ENCODE data around the gene QSER1. TPM values are rescaled to one million over a fixed set of nuclear protein-coding genes. Genes with fewer than 3 reads are reported as not detected.
"Not testable (repeated sequence)": the region's sequence is repeated elsewhere in the genome, so short reads cannot be mapped to it uniquely, and the experiment has no call there.

Gene QSER1
- total RNA-seq, result 10 to 100 TPM; 11.8 to 16.6 TPM

DNA sequence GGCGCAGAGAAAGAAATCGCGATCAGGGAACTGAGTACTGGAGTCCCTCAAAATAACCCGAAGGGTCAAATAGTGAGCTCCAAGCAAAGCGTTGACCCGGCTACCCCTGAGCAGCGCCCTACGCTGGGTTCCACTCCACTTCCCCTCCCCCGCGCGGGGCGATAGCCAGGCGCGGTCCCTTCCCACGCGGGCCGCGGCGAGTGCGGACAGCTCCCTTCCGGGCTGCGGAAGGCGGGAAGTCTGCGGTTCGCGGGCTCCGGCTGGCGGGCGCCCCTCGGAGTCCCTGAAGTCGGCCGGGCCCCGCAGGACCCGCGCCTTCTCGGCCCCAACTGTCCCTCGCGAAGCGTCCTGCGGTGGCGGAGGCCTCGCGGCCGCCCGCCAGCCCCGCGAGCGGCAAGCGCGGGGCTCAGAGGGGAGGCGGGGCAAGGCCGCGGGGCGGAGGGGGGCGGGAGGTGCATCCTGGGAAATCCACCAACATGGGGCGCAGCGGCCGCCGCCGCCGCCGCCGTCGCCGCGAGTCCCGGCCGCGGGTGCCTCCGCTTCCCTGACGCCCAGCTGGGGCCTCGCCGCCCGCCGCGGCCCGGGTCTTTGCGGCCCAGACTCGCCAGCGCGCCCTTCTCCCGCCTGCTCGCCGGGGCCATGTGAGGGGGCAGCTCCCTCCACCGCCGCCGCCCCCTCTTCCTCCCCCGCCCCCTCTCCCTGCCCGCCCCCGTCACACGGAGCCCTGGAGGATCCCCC is at the start of gene QSER1:
Gene QSER1, plus strand, starts transcription at position 457 of the 738 bp plus-strand sequence. CDS start 315 bp downstream, outside the sequence.
- Mint-ChIP-seq H3K27ac (peak within 1 kb of the TSS; percentile 98), H3K9me3 (ENCODE audit: low read depth) (no peaks in the 10 kb centered on the region), H3K36me3 (ENCODE audit: low read depth) (peaks cover 7% of the 10 kb centered on the region), H3K4me1 (peaks cover 33% of the 10 kb centered on the region), H3K27me3 (no peaks in the 10 kb centered on the region), H3K4me3 (peak within 1 kb of the TSS; percentile 97)
- POLR2A ChIA-PET, result interaction anchor here (0.5 to 1.2 kb wide), 3 partner anchors 25 to 147 kb away, joined by 3 to 11 read pairs (median 3); partner anchors contain the start of gene TCP11L1
- CTCF ChIA-PET, result interaction anchor here (0.6 to 2.2 kb wide), 3 partner anchors 83 to 148 kb away, joined by 3 to 6 read pairs (median 4); partner anchors contain the start of gene TCP11L1
- DNase-seq (peak; percentile 87), ATAC-seq (peak; percentile 67)
- intact Hi-C loops (cut with DNase I, micrococcal nuclease), result loop anchor here (1.0 to 5.0 kb wide), 12 partner anchors 64 to 1000 kb away; partner anchors contain the start of genes C11orf91 (in 1 of the 2), CSTF3 (in 1 of the 2), EIF3M (in 1 of the 2) and FBXO3 (in 1 of the 2)

GRCh38 chr11:32843544-32843943 is 49.1 kb upstream of the QSER1 start:
- ChIA-PET CTCF (interaction anchor here (0.8 to 1.0 kb wide), 2 partner anchors 35 to 222 kb away, joined by 3 to 4 read pairs; no protein-coding TSS in a partner anchor), POLR2A (no interaction called here)
- peaks cover 9% of the 10 kb centered on the region for H3K27me3 Mint-ChIP-seq
- H3K36me3 Mint-ChIP-seq (ENCODE audit: low read depth), result no peaks in the 10 kb centered on the region
- ATAC-seq (no peak), DNase-seq (no peak)
- no peaks in the 10 kb centered on the region for H3K4me1 Mint-ChIP-seq
- H3K9me3 Mint-ChIP-seq (ENCODE audit: low read depth), result no peaks in the 10 kb centered on the region
- no peak overlapping the region for H3K27ac Mint-ChIP-seq
- H3K4me3 Mint-ChIP-seq, result no peak overlapping the region
- intact Hi-C loops (cut with DNase I, micrococcal nuclease), result no loop called here

GRCh38 chr11:32847511-32847910 is 45.1 kb upstream of the QSER1 start:
- H3K4me1 Mint-ChIP-seq, result peaks cover 4% of the 10 kb centered on the region
- ChIA-PET CTCF (interaction anchor here (0.8 kb wide), 1 partner anchor 8 kb away, joined by 3 read pairs; no protein-coding TSS in a partner anchor), POLR2A (no interaction called here)
- no peaks in the 10 kb centered on the region for H3K36me3 Mint-ChIP-seq (ENCODE audit: low read depth)
- DNase-seq, result no peak
- ATAC-seq, result no peak
- H3K9me3 Mint-ChIP-seq (ENCODE audit: low read depth), result no peaks in the 10 kb centered on the region
- peaks cover 6% of the 10 kb centered on the region for H3K27me3 Mint-ChIP-seq
- intact Hi-C loops (cut with DNase I, micrococcal nuclease), result no loop called here
- no peak overlapping the region for H3K4me3 Mint-ChIP-seq
- no peak overlapping the region for H3K27ac Mint-ChIP-seq

DNA sequence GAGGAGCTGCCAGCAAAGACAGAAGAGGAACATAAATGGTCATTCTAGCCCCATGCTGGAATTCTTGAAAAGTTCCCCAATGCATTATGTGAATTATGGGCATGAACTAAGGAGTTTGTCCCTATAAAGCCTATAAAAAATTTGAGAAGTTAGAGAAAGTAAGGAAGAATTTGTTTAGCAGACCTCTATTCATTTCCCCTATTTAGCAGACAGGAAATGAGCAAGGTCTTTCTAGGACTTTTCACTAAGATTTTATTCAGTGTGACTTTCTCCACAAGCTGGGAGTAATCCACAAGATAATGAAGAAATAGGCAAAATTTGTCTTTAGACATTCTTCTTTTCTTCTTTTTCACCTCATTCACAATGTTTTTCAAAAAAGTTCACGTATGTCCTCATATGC is 42.9 kb upstream of the QSER1 start:
- POLR2A ChIA-PET, result no interaction called here
- Mint-ChIP-seq H3K4me1 (peaks cover 4% of the 10 kb centered on the region), H3K27ac (no peak overlapping the region), H3K36me3 (ENCODE audit: low read depth) (no peaks in the 10 kb centered on the region), H3K9me3 (ENCODE audit: low read depth) (no peaks in the 10 kb centered on the region), H3K4me3 (no peak overlapping the region), H3K27me3 (peaks cover 6% of the 10 kb centered on the region)
- ATAC-seq (no peak), DNase-seq (no peak)
- intact Hi-C loops (cut with DNase I, micrococcal nuclease), result no loop called here
- CTCF ChIA-PET, result interaction anchor here (0.7 kb wide), 1 partner anchor 465 kb away, joined by 3 read pairs; no protein-coding TSS in a partner anchor

GRCh38 chr11:32851251-32851650 is 41.4 kb upstream of the QSER1 start:
- ATAC-seq, result no peak
- Mint-ChIP-seq H3K36me3 (ENCODE audit: low read depth) (no peaks in the 10 kb centered on the region), H3K4me3 (no peak overlapping the region), H3K27ac (no peak overlapping the region), H3K4me1 (peaks cover 4% of the 10 kb centered on the region), H3K27me3 (peaks cover 2% of the 10 kb centered on the region), H3K9me3 (ENCODE audit: low read depth) (no peaks in the 10 kb centered on the region)
- intact Hi-C loops (cut with DNase I, micrococcal nuclease), result no loop called here
- POLR2A ChIA-PET, result no interaction called here
- CTCF ChIA-PET, result no interaction called here
- no peak for DNase-seq

DNA sequence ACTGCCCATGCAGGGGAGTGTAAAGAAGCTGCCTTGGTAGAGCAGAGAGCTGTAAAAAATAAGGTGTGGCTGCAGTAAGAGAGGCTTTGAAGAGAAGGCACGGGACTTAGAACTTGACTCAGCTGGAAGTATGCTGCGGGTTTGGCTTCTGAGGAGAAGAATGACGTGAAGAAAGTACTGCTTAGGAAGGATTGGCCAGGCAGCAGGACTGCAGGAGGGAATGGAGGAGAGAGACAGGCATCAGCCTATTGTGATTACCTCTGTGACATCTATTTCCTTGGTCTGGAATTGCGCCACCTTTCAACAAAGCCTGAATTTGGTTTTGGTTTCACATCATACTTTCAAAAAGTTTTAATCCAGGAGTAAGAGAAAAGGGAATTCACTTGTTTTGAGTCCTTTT is 40.4 kb upstream of the QSER1 start:
- POLR2A ChIA-PET, result no interaction called here

GRCh38 chr11:32855601-32856000 is 37.0 kb upstream of the QSER1 start:
- Mint-ChIP-seq H3K4me3 (no peak overlapping the region), H3K27ac (no peak overlapping the region), H3K9me3 (ENCODE audit: low read depth) (no peaks in the 10 kb centered on the region), H3K4me1 (no peaks in the 10 kb centered on the region), H3K27me3 (peaks cover 4% of the 10 kb centered on the region), H3K36me3 (ENCODE audit: low read depth) (no peaks in the 10 kb centered on the region)
- intact Hi-C loops (cut with DNase I, micrococcal nuclease), result no loop called here
- ATAC-seq (no peak), DNase-seq (no peak)
- CTCF ChIA-PET, result no interaction called here
- POLR2A ChIA-PET, result no interaction called here

More for the DNA sequence above, 40.4 kb upstream of the QSER1 start:
- H3K27ac Mint-ChIP-seq, result no peak overlapping the region
- H3K27me3 Mint-ChIP-seq, result no peaks in the 10 kb centered on the region
- DNase-seq (no peak), ATAC-seq (no peak)
- CTCF ChIA-PET, result interaction anchor here (0.7 kb wide), 1 partner anchor 282 kb away, joined by 4 read pairs; no protein-coding TSS in a partner anchor
- H3K4me1 Mint-ChIP-seq, result peaks cover 4% of the 10 kb centered on the region
- H3K36me3 Mint-ChIP-seq (ENCODE audit: low read depth), result no peaks in the 10 kb centered on the region
- H3K9me3 Mint-ChIP-seq (ENCODE audit: low read depth), result no peaks in the 10 kb centered on the region
- H3K4me3 Mint-ChIP-seq, result no peak overlapping the region
- intact Hi-C loops (cut with DNase I, micrococcal nuclease), result no loop called here

- no peaks in the 10 kb centered on the region for H3K36me3 Mint-ChIP-seq (ENCODE audit: low read depth)
- intact Hi-C loops (cut with DNase I, micrococcal nuclease), result no loop called here
- POLR2A ChIA-PET, result no interaction called here
- H3K4me1 Mint-ChIP-seq, result no peaks in the 10 kb centered on the region
- no peak overlapping the region for H3K27ac Mint-ChIP-seq
- CTCF ChIA-PET, result no interaction called here
- peaks cover 7% of the 10 kb centered on the region for H3K27me3 Mint-ChIP-seq
- H3K4me3 Mint-ChIP-seq, result no peak overlapping the region
- DNase-seq, result no peak
- ATAC-seq, result no peak
- H3K9me3 Mint-ChIP-seq (ENCODE audit: low read depth), result no peaks in the 10 kb centered on the region
Observed at GRCh38 chr11:32858731-32859130, 33.9 kb upstream of the QSER1 start.

GRCh38 chr11:32861850-32862577 is 30.6 kb upstream of the QSER1 start:
- ChIA-PET CTCF (no interaction called here), POLR2A (no interaction called here)
- Mint-ChIP-seq H3K27me3 (peaks cover 12% of the 10 kb centered on the region), H3K9me3 (ENCODE audit: low read depth) (no peaks in the 10 kb centered on the region), H3K4me1 (no peaks in the 10 kb centered on the region), H3K27ac (no peak overlapping the region), H3K36me3 (ENCODE audit: low read depth) (no peaks in the 10 kb centered on the region), H3K4me3 (no peak overlapping the region)
- DNase-seq, result no peak
- no peak for ATAC-seq
- intact Hi-C loops (cut with DNase I, micrococcal nuclease), result no loop called here

- peaks cover 7% of the 10 kb centered on the region for H3K27me3 Mint-ChIP-seq
- CTCF ChIA-PET, result no interaction called here
- peaks cover 5% of the 10 kb centered on the region for H3K9me3 Mint-ChIP-seq (ENCODE audit: low read depth)
- POLR2A ChIA-PET, result no interaction called here
- H3K36me3 Mint-ChIP-seq (ENCODE audit: low read depth), result no peaks in the 10 kb centered on the region
- DNase-seq (no peak), ATAC-seq (peak; percentile 16)
- intact Hi-C loops (cut with DNase I, micrococcal nuclease), result no loop called here
- H3K27ac Mint-ChIP-seq, result no peak overlapping the region
- H3K4me3 Mint-ChIP-seq, result no peak overlapping the region
- H3K4me1 Mint-ChIP-seq, result no peaks in the 10 kb centered on the region
Observed at GRCh38 chr11:32864555-32864954, 28.1 kb upstream of the QSER1 start.

GRCh38 chr11:32868752-32869151 is 23.9 kb upstream of the QSER1 start:
- DNase-seq; H3K4me1 Mint-ChIP-seq; intact Hi-C loops (cut with DNase I, micrococcal nuclease); ATAC-seq; H3K36me3 Mint-ChIP-seq (ENCODE audit: low read depth); H3K9me3 Mint-ChIP-seq (ENCODE audit: low read depth); POLR2A ChIA-PET; H3K27me3 Mint-ChIP-seq; H3K27ac Mint-ChIP-seq; H3K4me3 Mint-ChIP-seq: not testable (repeated sequence)
- CTCF ChIA-PET, result interaction anchor here (1.0 kb wide), 1 partner anchor 183 kb away, joined by 3 read pairs; no protein-coding TSS in a partner anchor
